ENCODE results near the gene PAX8.
A peak's percentile ranks its signal among the peaks of the same experiment; 100 is the strongest.
"Not testable (repeated sequence)": the region's sequence is repeated elsewhere in the genome, so short reads cannot be mapped to it uniquely, and the experiment has no call there.

PAX8 gene

GRCh38 chr2:113236367-113237159 is 42.2 kb downstream of the PAX8 start:
- no peak for DNase-seq

GRCh38 chr2:113235347-113236226 is 43.1 kb downstream of the PAX8 start:
- DNase-seq = not testable (repeated sequence)

GRCh38 chr2:113234721-113235346 is 43.9 kb downstream of the PAX8 start:
- DNase-seq = no peak

- no peak for DNase-seq
Observed at GRCh38 chr2:113233593-113234550, 44.8 kb downstream of the PAX8 start.

GRCh38 chr2:113232740-113233139 is 46.0 kb downstream of the PAX8 start:
- no peak for DNase-seq

- DNase-seq = no peak
Observed at GRCh38 chr2:113232123-113232522, 46.6 kb downstream of the PAX8 start.

GRCh38 chr2:113231064-113231463 is 47.7 kb downstream of the PAX8 start:
- DNase-seq = no peak

GRCh38 chr2:113230531-113230930 is 48.2 kb downstream of the PAX8 start:
- DNase-seq = no peak

- no peak for DNase-seq
Observed at GRCh38 chr2:113229795-113230194, 48.9 kb downstream of the PAX8 start.

GRCh38 chr2:113228991-113229716 is 49.6 kb downstream of the PAX8 start:
- DNase-seq = no peak

GRCh38 chr2:113228351-113228750 is 50.4 kb downstream of the PAX8 start:
- DNase-seq = no peak

GRCh38 chr2:113227698-113228097 is 51.0 kb downstream of the PAX8 start:
- DNase-seq = no peak

- DNase-seq = no peak
Observed at GRCh38 chr2:113227290-113227689, 51.4 kb downstream of the PAX8 start.

- no peak for DNase-seq
Observed at GRCh38 chr2:113226462-113226861, 52.3 kb downstream of the PAX8 start.

- peak; percentile 23 to 25 for DNase-seq
Observed at GRCh38 chr2:113225263-113226259, 53.2 kb downstream of the PAX8 start.

- no peak for DNase-seq
Observed at GRCh38 chr2:113224647-113225236, 54.0 kb downstream of the PAX8 start.

GRCh38 chr2:113223813-113224212 is 54.9 kb downstream of the PAX8 start:
- DNase-seq = no peak

GRCh38 chr2:113221846-113222245 is 56.9 kb downstream of the PAX8 start:
- no peak for DNase-seq

GRCh38 chr2:113220970-113221708 is 57.6 kb downstream of the PAX8 start:
- no peak for DNase-seq
